Erythroblast (primary cell): ENCODE results near the gene MTHFD1L.
"Not testable (repeated sequence)": the region's sequence is repeated elsewhere in the genome, so short reads cannot be mapped to it uniquely, and the experiment has no call there.

ENCODE experiments used
- DNase-seq, 2 experiments: peaks; one replicate each; lab custom pipeline; 2025; lab: John Stamatoyannopoulos, UW
- GATA1 ChIP-seq: IDR thresholded peaks from 2 replicates; pipeline ENCODE4 v1.6.1; 2011; ENCODE audit warnings: low read depth, mild to moderate bottlenecking, control low read depth, low read length, moderate library complexity
- POLR2A ChIP-seq: IDR thresholded peaks from 2 replicates; pipeline ENCODE4 v1.6.1; 2011; ENCODE audit warnings: mild to moderate bottlenecking, low read length

The MTHFD1L gene

DNA sequence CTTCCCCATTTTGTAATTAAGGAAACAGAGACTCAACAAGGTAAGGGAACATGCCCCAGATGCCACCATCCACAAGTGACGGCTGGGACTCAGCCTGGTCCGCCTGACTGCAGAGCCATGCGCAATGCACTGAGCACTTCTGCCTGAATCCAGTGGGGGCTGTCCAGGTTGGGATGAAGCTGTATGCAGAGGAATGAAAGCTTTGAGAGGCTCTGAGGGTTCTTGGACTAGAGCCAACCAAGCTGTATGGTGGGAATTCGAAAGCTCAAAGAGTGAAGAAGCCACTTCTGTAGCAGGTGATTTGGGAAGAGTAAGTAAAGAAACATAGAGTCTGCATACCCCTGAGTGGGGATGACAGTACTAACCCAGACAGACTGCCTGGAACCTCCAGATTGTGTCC lies 246.6 kb downstream of the MTHFD1L start:
- no peak for DNase-seq
- TF ChIP-seq POLR2A (no peak), GATA1 (no peak)

DNA sequence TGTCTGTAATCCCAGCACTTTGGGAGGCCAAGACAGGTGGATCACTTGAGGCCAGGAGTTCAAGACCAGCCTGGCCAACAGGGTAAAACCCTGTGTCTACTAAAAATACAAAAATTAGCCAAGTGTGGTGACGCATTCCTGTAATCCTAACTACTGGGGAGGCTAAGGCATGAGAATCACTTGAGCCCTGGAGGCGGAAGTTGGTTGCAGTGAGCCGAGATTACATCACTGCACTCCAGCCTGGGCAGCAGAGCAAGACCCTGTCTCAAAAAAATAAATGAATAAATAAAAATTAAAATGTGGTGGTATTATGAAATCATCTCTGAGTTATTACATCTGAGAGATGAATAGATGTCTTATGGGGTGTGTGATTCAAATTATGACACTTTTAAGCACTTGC lies 247.4 kb downstream of the MTHFD1L start:
- not testable (repeated sequence) for DNase-seq

DNA sequence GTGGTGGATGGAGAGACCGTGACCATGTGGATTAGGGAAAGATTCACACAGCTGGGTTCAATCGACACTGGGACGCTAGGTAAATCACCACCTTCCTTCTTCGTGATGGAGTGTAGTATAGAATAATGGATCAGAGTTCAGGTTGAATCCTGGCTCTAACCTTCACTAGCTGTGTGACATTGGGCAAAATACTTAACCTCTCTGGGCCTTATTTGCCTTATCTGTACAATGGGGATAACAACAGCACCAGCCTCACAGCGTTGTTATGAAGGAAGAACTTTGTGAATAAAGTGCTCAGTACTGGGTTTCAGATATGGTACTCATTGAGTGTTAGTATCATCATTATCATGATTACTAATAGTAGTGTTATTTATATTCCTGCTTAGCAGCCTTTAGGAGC lies 248.1 kb downstream of the MTHFD1L start:
- no peak for DNase-seq
- TF ChIP-seq GATA1 = no peak
- no peak for TF ChIP-seq POLR2A

DNA sequence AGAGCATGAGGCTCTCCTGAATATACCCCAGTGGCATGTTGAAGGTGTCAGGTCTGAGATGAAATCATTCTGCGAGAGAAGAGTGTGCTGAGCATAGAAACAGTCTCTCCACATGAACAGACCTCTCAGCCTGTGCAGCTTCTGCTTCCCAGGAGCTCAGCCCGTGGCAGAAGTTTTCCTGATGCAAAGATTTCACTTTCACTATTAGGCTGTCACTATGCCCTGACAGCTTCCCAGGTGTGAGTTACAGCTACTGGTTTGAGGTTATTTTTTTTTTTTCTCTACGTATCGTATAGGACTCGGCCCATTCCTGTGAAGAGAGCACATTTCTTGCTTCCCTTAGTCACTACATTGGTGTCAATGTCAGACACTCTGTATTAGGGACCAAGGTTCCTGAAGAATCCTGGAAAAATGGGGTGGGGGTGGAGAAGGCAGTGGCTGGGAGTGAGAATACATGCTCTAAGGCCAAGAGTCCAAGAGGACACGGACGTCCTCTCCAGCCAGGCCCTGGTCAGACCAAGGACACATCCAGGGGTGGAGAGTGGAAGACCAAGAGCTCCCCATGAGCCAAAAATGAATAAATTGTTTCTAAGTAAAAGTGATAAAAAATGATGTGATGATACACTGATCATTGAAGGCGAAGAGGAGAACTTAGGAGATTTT lies 253.1 kb downstream of the MTHFD1L start:
- TF ChIP-seq GATA1 = no peak
- TF ChIP-seq POLR2A = no peak
- no peak for DNase-seq

DNA sequence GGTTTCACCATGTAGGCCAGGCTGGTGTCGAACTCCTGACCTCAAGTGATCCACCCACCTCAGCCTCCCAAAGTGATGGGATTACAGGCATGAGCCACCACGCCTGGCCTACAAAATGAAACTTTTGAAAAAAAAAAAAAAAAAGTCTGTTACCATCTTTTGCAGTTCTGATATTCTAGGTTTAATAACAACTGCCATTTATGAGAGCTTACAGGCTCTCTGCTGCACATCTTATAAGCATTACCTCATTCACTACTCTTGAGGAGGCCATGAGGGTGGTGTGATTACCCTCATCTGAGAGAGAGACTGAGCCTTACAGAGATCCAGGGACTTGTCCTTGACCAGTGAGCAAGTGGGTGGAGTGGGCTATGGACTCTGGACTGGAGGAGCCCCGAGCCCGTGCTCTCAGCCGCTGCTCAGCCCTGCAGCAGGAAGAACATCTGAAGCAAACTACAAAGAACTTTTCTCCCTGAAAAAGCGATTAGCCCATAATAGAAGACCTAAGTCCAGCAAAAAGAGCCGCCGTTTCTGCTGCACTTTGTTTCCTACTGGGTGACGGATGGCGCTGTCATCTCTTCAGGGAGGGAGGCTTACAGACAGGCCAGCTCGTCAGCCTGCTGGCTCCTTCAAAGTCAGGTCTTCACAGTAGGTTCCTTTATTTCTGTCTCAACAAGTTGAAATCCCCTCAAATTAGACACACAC lies 254.5 kb downstream of the MTHFD1L start:
- no peak for DNase-seq
- TF ChIP-seq POLR2A (no peak), GATA1 (no peak)

GRCh38 chr6:151121900-151122299 lies 256.4 kb downstream of the MTHFD1L start:
- TF ChIP-seq GATA1 = no peak
- no peak for TF ChIP-seq POLR2A
- DNase-seq = no peak

GRCh38 chr6:151123641-151124040 lies 258.1 kb downstream of the MTHFD1L start:
- not testable (repeated sequence) for DNase-seq

GRCh38 chr6:151125242-151125641 lies 259.7 kb downstream of the MTHFD1L start:
- not testable (repeated sequence) for DNase-seq

- DNase-seq = not testable (repeated sequence)
Measured at GRCh38 chr6:151125651-151126416, 260.3 kb downstream of the MTHFD1L start.

DNA sequence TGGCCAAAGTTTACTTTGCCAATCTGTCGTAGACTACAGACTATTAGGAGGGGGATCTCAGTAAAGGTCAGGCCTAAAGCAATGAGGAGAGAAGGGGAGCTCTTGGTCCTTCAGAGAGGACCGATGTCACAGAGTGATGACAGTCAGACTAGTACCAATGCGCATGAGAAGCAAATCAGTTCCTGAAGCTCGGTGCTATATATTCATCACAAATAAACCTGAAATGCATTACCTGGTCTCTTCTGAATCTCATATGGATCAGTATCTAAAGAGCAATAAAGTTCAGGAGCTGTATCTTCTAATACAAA lies 260.9 kb downstream of the MTHFD1L start:
- DNase-seq = not testable (repeated sequence)

- not testable (repeated sequence) for DNase-seq
Measured at GRCh38 chr6:151127133-151127798, 261.8 kb downstream of the MTHFD1L start.

- no peak for DNase-seq
- TF ChIP-seq POLR2A = no peak
- no peak for TF ChIP-seq GATA1
Measured at GRCh38 chr6:151128763-151129370, 263.4 kb downstream of the MTHFD1L start.

DNA sequence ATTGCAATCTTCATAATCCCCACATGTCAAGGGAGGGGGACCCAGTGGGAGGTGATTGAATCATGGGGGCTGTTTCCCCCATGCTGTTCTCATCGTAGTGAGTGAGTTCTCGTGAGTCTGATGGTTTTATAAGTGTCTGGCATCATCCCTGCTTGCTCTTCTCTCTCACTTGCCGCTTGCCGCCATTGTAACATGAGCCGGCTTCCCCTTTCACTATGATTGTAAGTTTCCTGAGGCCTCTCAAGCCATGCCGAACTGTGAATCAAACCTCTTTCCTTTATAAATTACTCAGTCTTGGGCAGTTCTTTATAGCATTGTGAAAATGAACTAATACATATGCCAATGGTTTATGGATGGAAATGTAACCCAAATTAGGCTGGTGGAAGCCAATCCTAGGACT lies 264.8 kb downstream of the MTHFD1L start:
- DNase-seq = no peak
- TF ChIP-seq POLR2A (no peak), GATA1 (no peak)

- DNase-seq = no peak
- TF ChIP-seq POLR2A = no peak
- no peak for TF ChIP-seq GATA1
Measured at GRCh38 chr6:151131324-151132007, 266.0 kb downstream of the MTHFD1L start.
